HG03520 (cell line): ENCODE data around the gene EFCAB10.
A peak's percentile ranks its signal among the peaks of the same experiment; 100 is the strongest.
"Not testable (repeated sequence)": the region's sequence is repeated elsewhere in the genome, so short reads cannot be mapped to it uniquely, and the experiment has no call there.

Source experiments
- ATAC-seq: cut with Tn5 transposase; IDR thresholded peaks from one replicate; pipeline ENCODE4 v1.9.1; 2021; ENCODE audit warnings: mild to moderate bottlenecking, moderate library complexity; ENCODE audit not compliant: unreplicated experiment

EFCAB10 gene

DNA sequence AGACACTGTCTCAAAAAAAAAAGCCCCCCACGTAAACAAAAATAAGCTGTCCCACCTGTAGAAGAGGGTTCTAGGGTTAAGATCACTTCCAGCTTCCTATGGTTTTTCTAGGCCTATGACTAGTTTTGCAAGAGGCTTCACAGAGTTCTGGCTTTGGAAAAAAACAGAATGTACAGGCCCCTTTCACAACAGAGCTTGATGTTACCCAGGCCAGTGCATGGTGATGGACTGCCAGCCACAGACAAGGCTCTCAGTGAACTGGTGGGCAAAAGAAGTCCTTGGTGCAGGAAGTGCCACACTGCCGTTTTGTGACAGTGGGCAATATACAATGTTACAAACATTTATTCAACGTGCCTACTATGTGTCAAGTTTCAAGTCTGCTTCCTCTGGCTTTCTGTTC lies 18.3 kb upstream of the EFCAB10 start:
- no peak for ATAC-seq

DNA sequence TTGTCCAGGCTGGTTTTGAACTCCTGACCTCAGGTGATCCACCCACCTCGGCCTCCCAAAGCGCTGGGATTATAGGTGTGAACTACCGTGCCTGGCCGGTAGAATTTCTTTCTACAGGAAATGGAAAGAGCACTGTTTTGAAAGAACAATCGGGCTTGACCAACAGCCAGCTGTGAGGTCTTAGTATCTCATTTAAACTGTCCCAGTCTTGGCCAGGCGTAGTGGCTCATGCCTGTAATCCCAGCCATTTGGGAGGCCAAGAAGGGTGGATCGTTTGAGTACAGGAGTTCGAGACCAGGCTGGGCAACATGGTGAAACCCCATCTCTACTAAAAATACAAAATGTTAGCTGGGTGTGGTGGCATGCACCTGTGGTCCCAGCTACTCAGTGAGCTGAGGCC lies 17.8 kb upstream of the EFCAB10 start:
- not testable (repeated sequence) for ATAC-seq

DNA sequence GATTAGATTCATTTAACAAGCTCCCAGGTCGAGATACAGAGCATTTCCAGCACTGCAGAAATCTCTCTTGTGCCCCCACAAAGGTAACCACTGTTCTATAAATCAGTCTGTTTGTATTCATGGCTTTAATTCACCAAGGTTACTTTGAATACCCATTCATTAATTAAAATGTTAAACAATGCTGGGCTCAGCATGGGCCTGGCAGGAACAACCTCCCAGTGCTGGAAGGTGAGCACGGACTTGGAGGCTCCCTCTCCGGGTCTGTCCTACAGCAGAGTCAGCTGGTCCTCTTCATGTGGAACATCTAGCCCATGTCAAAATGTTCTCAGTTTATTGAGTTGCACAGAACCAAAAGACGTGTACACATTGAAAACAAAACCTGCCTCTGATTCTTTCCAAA lies 15.6 kb upstream of the EFCAB10 start:
- ATAC-seq, result no peak

DNA sequence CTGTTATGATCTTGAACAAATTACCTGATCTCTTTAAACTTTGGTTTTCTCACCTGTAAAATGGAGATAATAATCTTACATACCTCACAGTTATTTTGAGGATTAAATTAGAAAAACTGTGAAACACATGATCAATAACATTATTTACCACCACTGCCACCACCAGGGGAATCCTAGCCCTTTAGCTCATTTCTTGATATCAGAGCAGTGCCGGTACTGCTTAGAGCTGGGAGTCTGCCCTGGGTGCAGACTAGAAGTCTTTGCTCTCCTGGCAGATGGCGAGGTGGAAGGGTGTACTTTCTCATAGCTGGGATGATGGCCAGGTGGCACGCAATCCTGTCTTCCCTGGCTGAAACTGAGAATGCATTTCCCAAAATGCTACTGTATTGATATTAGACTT lies 12.7 kb upstream of the EFCAB10 start:
- ATAC-seq, result no peak

DNA sequence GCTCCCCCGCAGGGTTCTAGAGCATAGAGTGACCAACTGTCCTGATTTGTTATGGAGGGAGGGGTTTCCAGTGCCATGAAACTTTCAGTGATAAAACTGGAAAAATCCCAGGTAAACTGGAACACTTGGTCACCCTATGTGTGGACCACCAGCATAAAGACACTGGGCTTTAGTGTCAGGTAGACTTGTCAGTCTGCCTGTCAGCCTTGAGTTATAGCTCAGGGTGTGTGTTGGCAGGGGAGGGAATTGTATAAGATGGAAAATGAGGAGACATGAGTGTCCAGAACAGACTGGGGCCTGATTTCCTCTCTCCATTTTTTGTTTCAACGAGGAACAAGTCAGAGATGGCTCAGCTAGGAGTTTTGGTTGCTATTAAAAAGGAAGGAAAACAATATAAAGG lies 10.2 kb upstream of the EFCAB10 start:
- ATAC-seq, result no peak

DNA sequence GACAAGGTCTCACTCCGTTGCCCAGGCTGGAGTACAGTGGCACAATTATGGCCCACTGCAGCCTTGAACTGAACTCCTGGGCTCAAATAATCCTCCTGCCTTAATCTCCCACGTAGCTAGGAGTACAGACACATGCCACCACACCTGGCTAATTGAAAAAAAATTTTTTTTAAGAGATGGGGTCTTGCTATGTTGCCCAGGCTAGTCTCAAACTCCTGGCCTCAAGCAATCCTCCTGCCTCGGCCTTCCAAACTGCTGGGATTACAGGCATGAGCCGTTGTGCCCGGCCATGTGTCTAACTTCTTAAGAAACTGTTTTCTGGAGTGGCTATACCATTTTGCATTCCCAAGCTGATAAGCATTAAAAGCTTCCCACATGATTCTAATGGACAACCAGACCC lies 9.5 kb upstream of the EFCAB10 start:
- no peak for ATAC-seq

DNA sequence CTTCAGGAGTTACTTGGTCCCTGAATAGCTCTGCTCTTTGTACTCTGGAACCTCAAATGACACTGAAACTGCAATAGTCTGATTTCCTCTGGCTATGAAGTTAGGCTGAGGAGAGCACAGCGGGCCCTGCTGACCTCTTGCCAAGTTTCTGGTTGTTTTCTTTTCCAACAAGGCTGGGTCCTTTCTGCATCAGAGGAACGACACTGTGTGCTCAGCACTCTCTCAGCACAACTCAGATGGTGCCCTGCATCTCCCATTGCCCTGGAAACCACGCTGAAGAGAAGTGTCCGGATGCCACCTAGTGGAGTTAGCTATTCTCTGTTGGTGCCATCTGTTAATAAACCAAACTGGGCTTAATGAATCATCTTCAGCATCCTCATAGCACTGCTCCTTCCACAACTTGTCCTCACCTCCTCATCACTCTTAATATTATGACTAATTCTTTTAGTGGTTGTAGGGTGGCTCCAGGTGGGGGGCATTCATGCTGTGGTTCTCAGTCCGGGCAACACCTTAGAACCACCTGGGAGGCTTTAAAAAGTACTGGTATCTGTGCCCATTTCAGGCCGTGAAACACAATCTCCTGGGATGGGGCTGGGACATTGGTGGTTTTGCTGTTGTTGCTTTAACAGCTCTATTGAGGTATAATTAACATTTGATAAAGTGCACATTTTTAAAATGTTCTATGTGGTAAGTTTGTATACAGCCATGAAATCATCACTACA lies 8.2 kb upstream of the EFCAB10 start:
- ATAC-seq, result peak; percentile 76

DNA sequence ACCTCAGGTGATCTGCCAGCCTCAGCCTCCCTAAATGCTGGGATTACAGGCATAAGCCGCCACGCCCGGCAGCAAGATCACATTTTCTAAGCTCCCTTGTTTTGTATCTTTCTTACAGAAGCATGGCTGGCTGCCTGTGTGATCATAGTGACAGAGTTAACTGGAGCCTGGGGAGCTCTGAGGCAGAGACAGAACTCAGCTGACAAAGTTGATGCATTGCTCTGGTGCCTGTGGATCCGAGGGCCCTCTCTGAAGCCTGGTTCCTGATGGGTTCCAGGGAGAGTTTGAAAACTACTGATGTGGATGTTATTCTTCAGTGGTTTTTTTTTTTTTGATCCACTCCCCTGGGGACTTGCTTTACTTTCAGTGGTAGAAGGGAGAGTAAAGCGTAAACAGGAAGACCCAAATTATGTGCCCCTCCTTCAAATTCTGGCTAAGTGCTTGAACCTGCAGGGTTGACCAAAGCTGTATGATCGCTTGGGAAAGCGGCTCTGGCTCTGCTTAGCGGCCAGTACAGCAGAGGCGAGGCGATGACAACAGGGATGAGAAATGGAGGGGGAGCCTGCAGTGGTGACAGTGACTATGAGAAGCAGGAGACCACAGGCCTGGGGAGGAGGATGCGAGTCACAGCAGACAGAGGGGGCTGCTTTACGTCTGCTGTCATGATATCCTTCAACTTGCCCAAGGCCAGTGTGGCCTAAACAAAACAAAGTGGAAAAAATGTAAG lies 6.8 kb upstream of the EFCAB10 start:
- ATAC-seq, result no peak

DNA sequence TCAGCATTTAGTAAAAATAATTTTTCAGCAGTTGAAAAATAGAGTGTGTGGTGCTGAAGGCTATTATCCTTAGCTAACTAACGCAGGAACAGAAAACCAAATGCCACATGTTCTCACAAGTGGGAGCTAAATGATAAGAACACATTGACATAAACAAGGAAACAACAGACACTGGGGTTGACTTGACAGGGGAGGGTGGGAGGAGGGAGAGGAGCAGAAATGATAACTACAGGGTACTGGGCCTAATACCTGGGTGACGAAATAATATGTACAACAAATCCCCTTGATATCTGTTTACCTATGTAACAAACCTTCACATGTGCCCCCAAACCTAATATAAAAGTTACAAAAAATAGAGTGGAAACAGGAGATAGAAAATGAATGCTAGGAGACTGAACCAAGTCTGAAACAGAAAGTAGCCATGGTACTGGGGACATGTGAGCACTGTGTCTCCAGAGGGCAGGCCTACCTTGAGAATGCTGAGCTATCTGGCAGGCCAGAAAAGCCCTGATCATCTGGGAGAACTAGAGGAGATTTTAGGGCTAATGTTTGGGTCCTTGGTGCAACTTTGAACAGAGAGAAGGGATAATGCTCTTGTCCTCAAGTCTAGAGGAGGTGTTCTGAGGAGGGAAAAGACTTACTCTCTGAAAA lies 4.7 kb upstream of the EFCAB10 start:
- ATAC-seq, result no peak

DNA sequence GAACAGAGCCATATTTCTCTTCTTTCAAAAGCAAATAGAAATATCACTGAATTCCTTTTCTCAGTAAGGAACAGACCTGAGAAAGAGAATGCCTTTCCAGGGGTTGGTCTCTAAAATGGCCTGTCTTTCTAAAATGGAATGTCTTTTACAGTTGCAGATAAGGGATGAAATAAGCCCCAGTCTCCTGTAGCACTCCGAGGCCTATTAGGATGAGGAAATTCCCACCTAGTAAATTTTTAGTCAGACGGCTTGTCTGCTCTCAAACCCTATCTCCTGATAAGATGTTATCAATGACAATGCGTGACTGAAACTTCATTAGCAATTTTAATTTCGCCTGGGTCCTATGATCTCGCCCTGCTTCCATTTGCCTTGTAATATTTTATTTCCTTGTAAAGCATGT lies 2.9 kb upstream of the EFCAB10 start:
- no peak for ATAC-seq

DNA sequence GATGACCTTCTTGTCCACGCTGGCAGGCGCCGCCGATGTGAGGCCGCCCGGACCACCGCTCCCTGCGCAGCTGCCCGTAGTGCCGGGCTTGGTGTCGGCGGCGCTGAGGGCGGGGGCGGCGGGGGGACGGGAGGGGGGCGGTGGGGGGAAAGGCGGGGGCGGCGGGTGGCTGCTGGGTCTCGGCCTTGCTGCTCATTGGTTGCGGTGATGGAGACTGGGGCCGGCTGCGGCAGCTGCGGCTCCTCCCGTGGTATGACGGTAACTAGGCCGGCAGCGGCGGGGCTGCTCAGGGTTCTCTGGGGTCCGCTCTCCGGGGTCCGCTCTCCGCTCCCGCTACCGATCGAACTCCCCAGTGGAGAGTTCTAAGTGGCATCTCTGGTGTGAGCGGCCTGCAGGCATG lies 1.8 kb upstream of the EFCAB10 start:
- ATAC-seq, result no peak

DNA sequence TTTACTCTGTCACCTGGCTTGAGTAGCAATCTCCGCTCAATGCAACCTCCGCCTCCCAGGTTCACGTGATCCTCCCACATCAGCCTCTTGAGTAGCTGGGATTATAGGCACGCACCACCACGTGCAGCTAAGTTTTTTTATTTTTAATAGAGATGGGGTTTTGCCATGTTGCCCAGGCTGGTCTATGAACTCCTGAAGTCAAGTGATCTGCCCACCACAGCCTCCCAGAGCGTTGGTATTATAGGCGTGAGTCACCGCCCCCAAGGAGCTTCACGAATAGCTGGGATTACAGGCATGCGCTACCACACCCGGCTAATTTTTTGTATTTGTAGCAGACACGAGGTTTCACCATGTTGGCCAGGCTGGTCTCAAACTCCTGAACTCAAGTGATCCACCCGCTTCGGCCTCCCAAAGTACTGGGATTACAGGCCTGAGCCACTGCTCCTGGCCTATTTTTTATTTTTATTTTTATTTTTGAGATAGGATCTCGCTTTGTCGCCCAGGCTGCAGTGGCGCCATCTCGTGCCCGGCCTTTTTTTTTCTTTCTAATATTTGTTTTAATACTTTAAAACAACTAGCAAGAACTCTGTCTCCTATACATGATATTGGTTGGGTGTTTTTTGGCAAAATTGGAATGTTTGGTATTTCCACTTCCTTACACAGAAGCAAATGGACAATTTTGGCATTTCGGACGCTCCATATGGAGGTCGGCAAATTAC lies 1.1 kb downstream of the EFCAB10 start:
- no peak for ATAC-seq

DNA sequence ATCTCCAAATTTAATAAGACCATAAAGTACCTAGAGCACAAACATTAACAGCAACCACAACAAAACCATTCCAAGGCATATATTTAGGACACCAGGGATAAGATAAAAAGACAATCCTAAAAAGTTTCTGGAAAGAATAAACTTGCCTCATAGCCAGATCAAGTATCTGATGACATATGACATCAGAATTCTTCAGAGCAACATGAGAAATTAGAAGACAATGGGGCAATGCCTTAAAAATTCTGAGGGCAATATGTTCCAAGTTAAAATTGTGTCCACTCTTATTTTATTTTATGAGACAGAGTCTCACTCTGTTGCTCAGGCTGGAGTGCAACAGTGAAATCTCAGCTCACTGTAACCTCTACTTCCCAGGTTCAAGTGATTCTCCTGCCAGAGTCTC lies 2.8 kb downstream of the EFCAB10 start:
- no peak for ATAC-seq

DNA sequence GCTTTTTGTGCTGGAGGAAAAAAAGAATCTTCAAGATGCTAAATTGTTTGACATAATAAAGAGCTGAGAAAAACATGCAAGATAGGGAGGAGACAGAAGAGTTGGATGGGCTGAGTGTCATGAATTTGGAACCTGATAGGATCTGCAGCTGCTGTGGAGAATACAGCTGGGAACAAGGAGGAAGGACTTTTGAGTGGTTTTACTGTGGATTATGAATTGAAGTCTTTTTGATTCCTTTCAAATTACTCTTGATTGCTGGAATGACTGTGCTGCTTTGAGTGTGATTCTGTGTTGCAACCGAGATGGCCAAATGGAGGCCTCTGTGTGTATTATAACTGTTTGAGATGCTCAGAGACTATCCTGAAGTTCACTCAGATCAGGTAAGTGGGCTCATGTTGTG lies 4.0 kb downstream of the EFCAB10 start:
- no peak for ATAC-seq

DNA sequence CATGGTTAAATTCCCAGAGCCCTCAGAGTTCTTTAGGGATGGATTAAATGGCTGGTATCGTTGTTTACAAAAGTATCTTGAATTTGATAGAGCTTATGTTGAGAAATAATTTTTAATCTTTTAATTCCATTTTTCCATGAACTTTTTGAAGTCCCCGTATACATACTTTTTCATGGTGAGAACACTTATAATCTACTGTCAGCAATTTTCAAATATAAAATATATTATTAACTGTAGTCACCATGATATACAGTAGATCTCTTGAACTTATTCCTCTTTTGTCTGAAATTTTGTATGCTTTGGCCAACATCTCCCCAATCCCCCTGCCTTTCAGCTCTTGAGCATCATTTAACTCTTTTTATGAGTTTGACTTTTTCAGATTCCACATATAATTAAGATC lies 9.4 kb downstream of the EFCAB10 start:
- ATAC-seq, result no peak

DNA sequence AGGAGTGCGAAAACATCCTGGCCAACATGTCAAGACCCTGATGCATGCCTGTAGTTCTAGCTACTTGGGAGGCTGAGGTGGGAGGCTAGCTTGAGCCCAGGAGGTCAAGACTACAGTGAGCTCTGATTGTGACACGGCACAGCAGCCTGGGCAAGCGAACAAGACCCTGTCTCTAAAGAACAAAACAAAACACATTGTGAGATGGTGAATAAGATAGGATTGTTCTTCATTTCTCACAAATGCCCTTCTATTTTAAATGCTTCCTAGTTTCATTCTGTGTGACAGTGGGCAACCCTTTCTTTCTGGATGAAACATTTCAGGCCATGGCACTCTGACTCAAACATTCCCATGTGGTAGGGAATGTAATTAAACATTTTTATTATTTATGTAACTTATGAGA lies 13.5 kb downstream of the EFCAB10 start:
- ATAC-seq, result no peak

DNA sequence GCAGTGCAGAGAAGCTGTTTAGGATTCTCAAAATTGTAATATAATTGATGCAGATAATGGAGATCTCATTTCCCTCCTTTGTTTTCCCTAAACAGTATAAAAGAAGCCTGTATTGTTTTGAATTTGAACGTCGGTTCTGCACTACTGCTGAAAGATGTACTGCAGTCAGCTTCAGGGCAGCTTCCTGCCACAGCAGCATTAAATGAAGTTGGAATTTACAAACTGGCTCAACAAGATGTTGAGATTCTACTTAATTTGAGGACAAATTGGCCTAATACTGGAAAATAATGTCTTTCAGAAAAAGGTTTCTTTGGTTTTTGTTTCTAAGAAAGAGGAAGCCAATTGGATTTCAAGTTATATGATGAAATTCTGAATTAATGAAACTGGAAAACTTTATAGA lies 14.3 kb downstream of the EFCAB10 start:
- ATAC-seq, result no peak

DNA sequence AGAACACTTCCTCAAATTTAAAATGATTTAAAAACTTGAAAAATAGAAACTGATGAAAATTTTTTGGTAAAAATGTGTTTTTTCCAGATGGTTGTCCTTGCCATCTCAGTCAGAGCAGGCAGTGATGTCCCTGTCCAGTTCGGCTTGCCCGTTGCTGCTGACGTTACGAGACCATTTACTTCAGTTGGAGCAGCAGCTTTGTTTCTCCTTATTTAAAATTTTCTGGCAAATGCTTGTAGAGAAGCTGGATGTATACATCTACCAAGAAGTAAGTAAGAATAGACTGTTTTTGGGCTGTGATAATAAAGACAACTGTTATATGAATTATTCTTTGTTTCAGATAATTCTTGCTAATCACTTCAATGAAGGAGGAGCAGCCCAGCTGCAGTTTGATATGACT lies 16.1 kb downstream of the EFCAB10 start:
- no peak for ATAC-seq

DNA sequence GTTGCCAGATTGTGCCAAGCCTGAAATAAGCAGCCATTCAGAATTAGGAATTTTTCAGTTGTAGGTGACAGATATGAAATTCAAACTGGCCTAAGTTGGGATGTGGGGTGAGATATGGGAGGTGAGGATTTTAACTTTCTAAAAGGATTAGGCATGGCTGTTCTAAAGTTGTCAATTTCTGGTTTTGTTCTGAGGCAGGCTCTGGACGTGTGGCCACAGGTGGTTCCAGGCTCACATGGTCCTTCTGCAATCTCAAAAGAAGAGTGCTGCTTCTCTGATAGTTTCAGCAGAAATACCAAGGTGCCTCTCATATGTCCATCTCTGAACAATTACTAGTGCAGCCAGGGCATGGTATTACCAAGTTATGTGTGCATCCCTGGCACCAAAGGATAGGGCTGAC lies 21.4 kb downstream of the EFCAB10 start:
- no peak for ATAC-seq

DNA sequence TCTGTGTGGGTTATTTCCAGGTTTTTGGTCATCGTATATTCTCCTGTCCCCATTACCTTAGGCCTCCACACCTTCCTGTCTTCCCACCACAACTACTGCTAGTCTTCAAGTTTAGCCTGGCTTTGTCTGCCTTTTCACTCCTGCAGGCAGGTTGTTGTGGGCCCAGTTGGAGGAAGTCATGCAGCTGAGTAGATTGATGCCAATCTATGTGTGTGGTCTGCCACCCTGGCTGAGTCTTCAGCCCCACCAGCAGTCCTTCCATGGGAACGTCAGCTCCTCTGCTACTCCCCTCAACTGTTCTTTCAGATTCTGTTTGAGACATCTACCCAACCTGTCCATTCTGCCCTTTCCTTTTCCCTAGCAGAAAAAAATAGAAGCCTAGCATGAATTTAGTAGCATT lies 43.0 kb downstream of the EFCAB10 start:
- no peak for ATAC-seq

DNA sequence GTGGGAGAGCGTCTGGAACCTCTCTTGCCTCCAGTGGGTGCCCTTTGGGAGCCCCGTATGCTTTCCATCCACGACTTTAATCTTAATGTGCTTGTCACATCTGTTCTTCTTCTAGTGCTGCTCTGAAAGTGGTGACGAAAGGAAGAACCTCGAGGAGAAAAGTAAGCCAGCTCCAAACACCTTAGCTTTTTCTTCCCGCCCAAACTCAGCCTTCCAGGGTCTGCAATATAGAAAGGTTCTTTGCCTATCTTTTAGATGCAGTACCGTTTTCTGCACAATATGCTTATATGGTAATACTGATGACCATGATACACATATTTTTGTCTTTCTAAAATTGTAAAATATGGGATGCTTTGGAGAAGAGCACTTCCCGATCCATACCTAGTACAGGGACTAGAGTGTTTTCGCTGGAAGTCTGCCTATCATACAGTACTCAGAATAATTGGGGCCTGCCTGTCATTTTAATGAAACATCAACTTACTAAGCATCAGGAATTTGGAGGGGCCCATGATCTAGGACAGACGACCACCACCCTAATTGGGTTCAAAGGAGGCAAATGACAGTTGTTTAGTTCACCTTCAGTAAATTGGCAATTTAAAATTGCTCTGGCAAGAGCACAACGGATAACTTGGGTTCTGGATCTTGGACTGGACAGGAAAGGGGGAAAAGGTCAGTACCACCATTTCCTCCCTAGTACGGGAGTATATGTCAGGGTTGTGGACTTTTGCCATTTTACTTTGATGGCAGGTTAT lies 48.4 kb downstream of the EFCAB10 start:
- no peak for ATAC-seq
